Liver (tissue), 9 donors: ENCODE results near the gene NCOR2. TPM values are rescaled to one million over a fixed set of nuclear protein-coding genes. Genes with fewer than 3 reads are reported as not detected.

Experiments
- DNase-seq: peaks from one replicate; pipeline ENCODE4 v3.0.0-alpha.2; 2017; ENCODE audit warnings: low spot score
- H3K27ac ChIP-seq, 2 donors: one replicate each; pipeline ENCODE4 v1.7.0; 2013; ENCODE audit warnings: inconsistent platforms in 2 of 2, low read length in 2 of 2, control low read depth in 1 of 2, low read depth in 1 of 2, mild to moderate bottlenecking in 1 of 2
- H3K27me3 ChIP-seq, 4 donors: one replicate each; pipeline versions ENCODE4 v1.6.1 to v1.7.0; 2013; ENCODE audit warnings: low read length in 3 of 4, inconsistent platforms in 1 of 4, mild to moderate bottlenecking in 1 of 4, moderate library complexity in 1 of 4; ENCODE audit not compliant: control insufficient read depth in 4 of 4, insufficient read depth in 4 of 4
- H3K36me3 ChIP-seq, 4 donors: one replicate each; pipeline versions ENCODE4 v1.6.1 to v1.7.0; 2013; ENCODE audit warnings: low read length in 3 of 4, mild to moderate bottlenecking in 3 of 4, low read depth in 1 of 4, moderate library complexity in 1 of 4; ENCODE audit not compliant: control insufficient read depth in 4 of 4, insufficient read depth in 3 of 4
- H3K4me1 ChIP-seq, 4 donors: one replicate each; pipeline versions ENCODE4 v1.6.1 to v1.7.0; 2013; ENCODE audit warnings: low read length in 3 of 4, mild to moderate bottlenecking in 3 of 4, moderate library complexity in 1 of 4; ENCODE audit not compliant: control insufficient read depth in 4 of 4, insufficient read depth in 4 of 4
- H3K4me3 ChIP-seq, 3 donors: one replicate each; pipeline versions ENCODE4 v1.6.1 to v1.7.0; 2013; ENCODE audit warnings: low read length in 3 of 3, control low read depth in 1 of 3, low read depth in 1 of 3, mild to moderate bottlenecking in 1 of 3
- H3K9ac ChIP-seq, 2 donors: one replicate each; pipeline ENCODE4 v1.7.0; 2013; ENCODE audit warnings: low read length in 2 of 2, mild to moderate bottlenecking in 2 of 2, moderate library complexity in 2 of 2, control low read depth in 1 of 2, low read depth in 1 of 2
- H3K9me3 ChIP-seq, 4 donors: one replicate each; pipeline versions ENCODE4 v1.6.1 to v1.7.0; 2013; ENCODE audit warnings: low read length in 3 of 4; ENCODE audit not compliant: control insufficient read depth in 4 of 4
- ATF3 ChIP-seq: IDR thresholded peaks from 2 replicates; pipeline ENCODE4 v1.6.1; 2016; ENCODE audit warnings: antibody characterized with exemption
- CTCF ChIP-seq: fragments of 150-350 bp; IDR thresholded peaks from 2 replicates; pipeline ENCODE4 v1.5.1; 2017; ENCODE audit warnings: improper control_type of control experiment, low read depth, low read length; ENCODE audit not compliant: missing input control
- EGR1 ChIP-seq, 2 donors: IDR thresholded peaks; 2 replicates each; pipeline ENCODE4 v1.6.1; 2016 to 2018; ENCODE audit warnings: antibody characterized with exemption in 2 of 2, low read depth in 2 of 2
- FOXA1 ChIP-seq: IDR thresholded peaks from 2 replicates; pipeline ENCODE4 v1.6.1; 2016; ENCODE audit warnings: antibody characterized with exemption
- FOXA2 ChIP-seq: IDR thresholded peaks from 2 replicates; pipeline ENCODE4 v1.6.1; 2016; ENCODE audit warnings: antibody characterized with exemption
- GABPA ChIP-seq, 2 donors: IDR thresholded peaks in 1 of 2; conservative IDR thresholded peaks in 1 of 2; 2 replicates each; pipeline ENCODE4 v1.6.1; 2016; ENCODE audit warnings: antibody characterized with exemption in 2 of 2, mild to moderate bottlenecking in 1 of 2, moderate library complexity in 1 of 2
- HNF4A ChIP-seq, 2 donors: conservative IDR thresholded peaks; 2 replicates each; pipeline ENCODE4 v1.6.1; 2016; ENCODE audit warnings: antibody characterized with exemption in 2 of 2, mild to moderate bottlenecking in 2 of 2
- HNF4G ChIP-seq: IDR thresholded peaks from 2 replicates; pipeline ENCODE4 v1.6.1; 2016; ENCODE audit warnings: antibody characterized with exemption
- JUND ChIP-seq, 2 donors: IDR thresholded peaks; 2 replicates each; pipeline ENCODE4 v1.6.1; 2016; ENCODE audit warnings: antibody characterized with exemption in 2 of 2
- MAX ChIP-seq: IDR thresholded peaks from 2 replicates; pipeline ENCODE4 v1.6.1; 2016; ENCODE audit warnings: antibody characterized with exemption
- NR2F2 ChIP-seq: IDR thresholded peaks from 2 replicates; pipeline ENCODE4 v1.6.1; 2016; ENCODE audit warnings: antibody characterized with exemption
- RAD21 ChIP-seq, 2 donors: IDR thresholded peaks; 2 replicates each; pipeline ENCODE4 v1.6.1; 2016; ENCODE audit warnings: antibody characterized with exemption in 2 of 2, mild to moderate bottlenecking in 2 of 2
- REST ChIP-seq: IDR thresholded peaks from 2 replicates; pipeline ENCODE4 v1.6.1; 2016; ENCODE audit warnings: antibody characterized with exemption, mild to moderate bottlenecking
- RXRA ChIP-seq, 2 donors: IDR thresholded peaks; 2 replicates each; pipeline ENCODE4 v1.6.1; 2017 to 2018; ENCODE audit warnings: antibody characterized with exemption in 2 of 2, mild to moderate bottlenecking in 1 of 2
- SP1 ChIP-seq: IDR thresholded peaks from 2 replicates; pipeline ENCODE4 v1.6.1; 2018; ENCODE audit warnings: antibody characterized with exemption, mild to moderate bottlenecking
- TAF1 ChIP-seq: conservative IDR thresholded peaks from 2 replicates; pipeline ENCODE4 v1.6.1; 2016; ENCODE audit warnings: antibody characterized with exemption, mild to moderate bottlenecking
- YY1 ChIP-seq: IDR thresholded peaks from 2 replicates; pipeline ENCODE4 v1.6.1; 2016; ENCODE audit warnings: antibody characterized with exemption, mild to moderate bottlenecking
- ZBTB33 ChIP-seq: IDR thresholded peaks from 2 replicates; pipeline ENCODE4 v1.6.1; 2016; ENCODE audit warnings: antibody characterized with exemption
- WGBS: extraction: QIAGEN DNeasy Blood & Tissue Kit; methylation state at CpG from one replicate; pipeline ENCODE4 v1.1.7; 2013; 5-methylcytosine and 5-hydroxymethylcytosine counted together
- polyA plus RNA-seq, 2 donors: library from polyadenylated mRNA; stranded (reverse) in 1 of 2; unstranded in 1 of 2; fragments of 200-250 nt in 1 of 2; fragments of >200 nt in 1 of 2; fragmentation: Nextera tagmentation in 1 of 2; extraction: Ambion mirVana in 1 of 2; gene quantifications; one replicate each; pipeline versions ENCODE4 v1.2.1 to v1.2.3, GENCODE V29; 2013 to 2015
- total RNA-seq, 2 donors: library from RNA; depleted of rRNA; stranded (reverse); fragments of >200 nt; gene quantifications; one replicate each; pipeline ENCODE4 v1.2.3, GENCODE V29; 2014
- donor health status: healthy.
- donor health status: healthy.
- donor health status: healthy.
- donor health status: healthy.
- donor health status: healthy.

The NCOR2 gene
- total and polyA plus RNA-seq, 4 donors, result 7.9 to 31.6 (median 18.1) TPM

GRCh38 chr12:124538194-124539082, 29.0 kb downstream of the NCOR2 start:
- Histone ChIP-seq H3K9ac (no peak overlapping the region), H3K27ac (peak overlapping the region; percentile 26 to 34), H3K27me3 (no peaks in the 10 kb centered on the region), H3K4me1 (peaks cover 23 to 40% (median 25%) of the 10 kb centered on the region in 4 donors), H3K9me3 (no peaks in the 10 kb centered on the region), H3K4me3 (no peak overlapping the region), H3K36me3 (no peaks in the 10 kb centered on the region)
- 25% methylated on average over 22 of the region's 22 CpGs for WGBS
- no peak for TF ChIP-seq ATF3
- peak; percentile 81 for TF ChIP-seq HNF4G
- TF ChIP-seq YY1, result no peak
- TF ChIP-seq EGR1 (IDR thresholded peaks at IDR 0.05; ENCODE audit: low read depth in 2 of 2), result no peak
- TF ChIP-seq RXRA (IDR thresholded peaks at IDR 0.05), result peak; percentile 80 to 81
- TF ChIP-seq GABPA (IDR thresholded peaks at IDR 0.05 in 1 of 2, conservative IDR thresholded peaks at IDR 0.05 in 1 of 2), result no peak
- peak; percentile 40 to 63 for TF ChIP-seq RAD21 (IDR thresholded peaks at IDR 0.05)
- no peak for TF ChIP-seq REST
- TF ChIP-seq MAX, result no peak
- TF ChIP-seq ZBTB33, result no peak
- TF ChIP-seq CTCF, result no peak
- no peak for TF ChIP-seq NR2F2
- TF ChIP-seq TAF1, result no peak
- no peak for TF ChIP-seq FOXA2
- TF ChIP-seq HNF4A (conservative IDR thresholded peaks at IDR 0.05), result peak; percentile 91
- peak; percentile 70 for TF ChIP-seq SP1
- peak in 1 of 2 donors; percentile 51 for TF ChIP-seq JUND (IDR thresholded peaks at IDR 0.05)
- TF ChIP-seq FOXA1, result no peak
- DNase-seq, result no peak
